ENCODE results near the gene ACAP2. TPM values are rescaled to one million over a fixed set of nuclear protein-coding genes. Genes with fewer than 3 reads are reported as not detected.
A peak's percentile ranks its signal among the peaks of the same experiment; 100 is the strongest.
"Not testable (repeated sequence)": the region's sequence is repeated elsewhere in the genome, so short reads cannot be mapped to it uniquely, and the experiment has no call there.

Gene ACAP2
- total RNA-seq, 1 donor: 91.1 TPM

GRCh38 chr3:195372220-195372619, 70.6 kb downstream of the ACAP2 start:
- TF ChIP-seq CTCF (IDR thresholded peaks at IDR 0.05; ENCODE audit: insufficient read depth, low read depth, low read length): no peak
- DNase-seq (ENCODE audit: low read depth): no peak
- no peak overlapping the region for H3K4me3 ChIP-seq (ENCODE audit: low read depth, low read length)

GRCh38 chr3:195366200-195366925, 76.5 kb downstream of the ACAP2 start:
- TF ChIP-seq CTCF (IDR thresholded peaks at IDR 0.05; ENCODE audit: insufficient read depth, low read depth, low read length): no peak
- DNase-seq (ENCODE audit: low read depth): no peak
- H3K4me3 ChIP-seq (ENCODE audit: low read depth, low read length): no peak overlapping the region

GRCh38 chr3:195365371-195365770, 77.4 kb downstream of the ACAP2 start:
- H3K4me3 ChIP-seq (ENCODE audit: low read depth, low read length): no peak overlapping the region
- TF ChIP-seq CTCF (IDR thresholded peaks at IDR 0.05; ENCODE audit: insufficient read depth, low read depth, low read length): no peak
- no peak for DNase-seq (ENCODE audit: low read depth)

- not testable (repeated sequence) for H3K4me3 ChIP-seq (ENCODE audit: low read depth, low read length); DNase-seq (ENCODE audit: low read depth)
Measured at GRCh38 chr3:195357797-195358196, 85.0 kb downstream of the ACAP2 start.

- peak; percentile 15 for DNase-seq (ENCODE audit: low read depth)
- no peak for TF ChIP-seq CTCF (IDR thresholded peaks at IDR 0.05; ENCODE audit: insufficient read depth, low read depth, low read length)
- H3K4me3 ChIP-seq (ENCODE audit: low read depth, low read length): no peak overlapping the region
Measured at GRCh38 chr3:195356151-195357086, 86.4 kb downstream of the ACAP2 start.

- not testable (repeated sequence) for DNase-seq (ENCODE audit: low read depth); H3K4me3 ChIP-seq (ENCODE audit: low read depth, low read length)
Measured at GRCh38 chr3:195354009-195354408, 88.8 kb downstream of the ACAP2 start.

GRCh38 chr3:195352895-195353488, 89.8 kb downstream of the ACAP2 start:
- peak; percentile 87 for DNase-seq (ENCODE audit: low read depth)
- TF ChIP-seq CTCF (IDR thresholded peaks at IDR 0.05; ENCODE audit: insufficient read depth, low read depth, low read length): no peak
- no peak overlapping the region for H3K4me3 ChIP-seq (ENCODE audit: low read depth, low read length)

Measured in fibroblast of villous mesenchyme (primary cell).